ENCODE results near the gene WWOX. TPM values are rescaled to one million over a fixed set of nuclear protein-coding genes. Genes with fewer than 3 reads are reported as not detected.

WWOX gene
- total and polyA plus RNA-seq, 7 donors: 7.1 to 46.8 (median 16.1) TPM

- DNase-seq: no peak
- WGBS, 2 donors: 82% methylated on average over 7 of the region's 7 CpGs
- H3K9me3 ChIP-seq: no peaks in the 10 kb centered on the region
- no peak overlapping the region for H3K27ac ChIP-seq
- H3K4me3 ChIP-seq: no peak overlapping the region
- TF ChIP-seq POLR2A (IDR thresholded peaks at IDR 0.05) (no peak), CTCF (IDR thresholded peaks at IDR 0.05) (peak in 3 of 4 experiments; percentile 12 to 46 (median 24))
- intact Hi-C loops (cut with DNase I): no loop called here
- no peaks in the 10 kb centered on the region for H3K27me3 ChIP-seq
- H3K4me1 ChIP-seq: no peaks in the 10 kb centered on the region
- H3K36me3 ChIP-seq: no peaks in the 10 kb centered on the region
Observed at GRCh38 chr16:78478267-78478861, 378.9 kb downstream of the WWOX start.

GRCh38 chr16:78479723-78480122 is 380.3 kb downstream of the WWOX start:
- intact Hi-C loops (cut with DNase I): no loop called here
- WGBS, 2 donors: 93 to 95% methylated on average over 2 of the region's 2 CpGs
- no peaks in the 10 kb centered on the region for H3K27me3 ChIP-seq
- DNase-seq: no peak
- no peaks in the 10 kb centered on the region for H3K9me3 ChIP-seq
- TF ChIP-seq EP300 (IDR thresholded peaks at IDR 0.05) (no peak), CTCF (IDR thresholded peaks at IDR 0.05) (no peak), POLR2A (IDR thresholded peaks at IDR 0.05) (no peak), POLR2AphosphoS5 (IDR thresholded peaks at IDR 0.05) (no peak)
- H3K4me3 ChIP-seq: no peak overlapping the region
- H3K36me3 ChIP-seq: no peaks in the 10 kb centered on the region
- no peak overlapping the region for H3K27ac ChIP-seq
- no peaks in the 10 kb centered on the region for H3K4me1 ChIP-seq

- 70 to 90% methylated on average over 2 of the region's 2 CpGs for WGBS, 2 donors
- TF ChIP-seq POLR2AphosphoS5 (IDR thresholded peaks at IDR 0.05) (no peak), POLR2A (IDR thresholded peaks at IDR 0.05) (no peak), CTCF (IDR thresholded peaks at IDR 0.05) (no peak), EP300 (IDR thresholded peaks at IDR 0.05) (no peak)
- Histone ChIP-seq H3K36me3 (no peaks in the 10 kb centered on the region), H3K4me1 (no peaks in the 10 kb centered on the region), H3K9me3 (no peaks in the 10 kb centered on the region), H3K4me3 (no peak overlapping the region), H3K27me3 (no peaks in the 10 kb centered on the region), H3K27ac (no peak overlapping the region)
- DNase-seq: no peak
- intact Hi-C loops (cut with DNase I): no loop called here
Observed at GRCh38 chr16:78480588-78480987, 381.1 kb downstream of the WWOX start.

GRCh38 chr16:78483124-78483992 is 383.9 kb downstream of the WWOX start:
- no peaks in the 10 kb centered on the region for H3K27me3 ChIP-seq
- WGBS, 2 donors: 89 to 90% methylated on average over 13 of the region's 13 CpGs
- no peak overlapping the region for H3K27ac ChIP-seq
- H3K4me3 ChIP-seq: no peak overlapping the region
- no peaks in the 10 kb centered on the region for H3K4me1 ChIP-seq
- intact Hi-C loops (cut with DNase I): no loop called here
- no peak for DNase-seq
- TF ChIP-seq POLR2AphosphoS5 (IDR thresholded peaks at IDR 0.05) (no peak), CTCF (IDR thresholded peaks at IDR 0.05) (no peak), EP300 (IDR thresholded peaks at IDR 0.05) (no peak), POLR2A (IDR thresholded peaks at IDR 0.05) (no peak)
- H3K36me3 ChIP-seq: no peaks in the 10 kb centered on the region
- H3K9me3 ChIP-seq: no peaks in the 10 kb centered on the region
